HG03196 (cell line): Measurements from ENCODE around the gene PEMT.

Experiments
- ATAC-seq: cut with Tn5 transposase; IDR thresholded peaks from one replicate; pipeline ENCODE4 v1.9.1; 2021; ENCODE audit not compliant: unreplicated experiment

The PEMT gene

GRCh38 chr17:17537311-17538099 is 54.0 kb downstream of the PEMT start:
- no peak for ATAC-seq

- ATAC-seq = no peak
Observed at GRCh38 chr17:17536702-17537101, 54.8 kb downstream of the PEMT start.

DNA sequence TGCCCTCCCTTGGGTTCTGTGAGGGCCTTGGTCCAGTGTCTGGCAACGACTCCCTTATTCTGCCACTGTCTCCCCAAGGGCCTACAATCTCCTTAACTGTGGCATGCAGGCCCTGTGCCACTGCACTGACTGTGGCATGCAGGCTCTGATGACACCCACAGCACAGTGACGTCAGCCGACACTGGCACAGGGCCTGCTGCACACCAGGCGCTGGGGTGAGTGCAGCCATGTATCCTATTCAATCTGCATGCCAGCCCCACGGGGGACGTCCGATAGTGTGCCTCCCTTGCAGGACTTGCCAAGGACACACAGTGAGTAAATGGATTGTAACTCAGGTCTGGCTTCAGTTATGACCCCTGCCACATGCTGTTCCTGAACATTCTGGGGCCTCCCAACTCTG is 55.6 kb downstream of the PEMT start:
- ATAC-seq = no peak

GRCh38 chr17:17533901-17534441 is 57.5 kb downstream of the PEMT start:
- ATAC-seq = no peak

GRCh38 chr17:17532991-17533390 is 58.5 kb downstream of the PEMT start:
- ATAC-seq = no peak

DNA sequence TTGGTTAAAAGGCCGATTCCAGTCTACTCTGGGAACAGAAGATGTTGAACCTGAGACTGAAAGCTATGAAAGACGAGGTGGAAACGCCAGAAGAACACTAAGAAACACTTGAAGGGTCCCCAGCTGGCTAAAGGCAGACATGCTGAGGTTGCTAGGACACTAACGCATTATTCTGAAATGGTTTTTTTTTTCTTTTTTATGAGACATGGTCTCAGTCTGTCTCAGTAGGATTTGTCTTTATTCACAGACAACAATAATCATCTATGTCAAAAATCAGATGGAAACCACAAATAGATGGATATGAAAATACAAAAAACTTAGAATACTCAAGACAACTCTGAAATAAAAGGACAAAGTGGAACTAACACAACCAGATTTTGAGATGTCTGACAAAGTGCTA is 60.4 kb downstream of the PEMT start:
- ATAC-seq = no peak

DNA sequence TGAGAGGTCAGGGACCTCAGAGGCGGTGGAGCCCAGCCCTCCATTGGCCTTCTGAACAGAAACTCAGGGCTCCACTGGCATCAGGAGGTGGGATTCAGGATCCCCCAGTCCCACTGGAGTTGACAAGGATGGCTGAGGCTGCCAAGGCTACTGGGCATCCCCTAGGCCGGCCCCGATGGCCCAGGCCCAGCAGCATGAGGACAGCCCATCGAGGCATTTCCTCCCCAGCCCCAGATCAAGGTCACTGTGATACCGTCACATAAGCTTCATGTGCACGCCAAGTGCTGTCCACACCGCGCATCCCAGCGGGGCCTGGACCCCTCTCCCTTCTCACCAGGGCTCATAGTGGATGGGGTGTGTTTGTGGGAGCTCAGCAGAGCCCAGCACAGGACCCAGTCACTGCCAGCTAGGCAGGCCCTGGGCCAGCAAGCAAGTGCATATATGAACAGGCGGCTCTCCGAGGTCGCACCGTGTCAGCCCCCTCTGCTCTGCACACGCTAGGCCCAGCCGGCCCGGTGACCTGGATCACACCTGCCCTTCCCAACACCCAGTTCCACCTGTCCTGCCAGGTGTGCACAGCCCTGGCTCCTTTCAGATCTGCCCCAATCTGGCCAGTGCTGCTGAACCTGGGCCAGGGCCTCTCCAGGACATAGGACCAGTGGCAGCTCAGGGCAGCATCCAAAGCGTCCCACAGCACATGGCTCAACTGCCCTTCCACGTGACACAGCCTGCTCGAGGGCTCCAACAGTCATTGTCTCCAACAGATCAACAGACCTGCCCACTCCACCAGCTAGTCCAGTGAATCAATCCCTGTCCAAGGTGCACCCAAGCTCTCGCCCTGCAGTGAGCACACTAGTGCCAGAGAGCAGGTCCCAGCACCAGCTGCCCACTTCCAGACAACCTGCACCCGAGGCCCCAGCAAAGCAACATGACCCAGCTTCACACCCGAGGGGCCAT is 62.5 kb downstream of the PEMT start:
- no peak for ATAC-seq

DNA sequence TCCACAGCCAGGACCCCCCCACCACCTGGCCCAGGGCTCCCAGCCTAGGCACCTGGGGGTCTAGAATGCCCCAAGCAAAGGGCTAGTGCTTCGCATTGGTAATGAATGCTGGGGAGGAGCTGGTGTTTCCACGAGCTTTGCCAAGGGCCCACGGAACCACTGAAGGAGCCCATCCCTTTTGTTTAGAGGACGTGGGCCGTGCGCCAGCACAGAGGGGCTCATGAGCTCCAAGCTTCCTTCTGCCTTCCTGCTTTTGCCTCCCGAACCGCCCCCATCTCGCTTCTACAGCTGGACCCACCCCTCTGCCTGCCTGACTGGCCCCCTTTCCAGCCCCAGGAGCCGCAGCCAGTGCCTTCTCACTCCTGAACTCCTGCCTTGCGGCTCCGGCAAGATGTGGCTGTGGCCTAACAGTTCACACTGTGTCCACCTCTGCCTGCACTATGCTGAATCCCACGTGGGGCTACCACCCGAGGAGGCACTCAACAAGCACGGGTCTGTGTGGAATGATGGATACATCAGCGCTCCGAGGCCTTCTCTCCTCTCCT is 63.5 kb downstream of the PEMT start:
- no peak for ATAC-seq

- ATAC-seq = no peak
Observed at GRCh38 chr17:17527534-17527933, 64.0 kb downstream of the PEMT start.

DNA sequence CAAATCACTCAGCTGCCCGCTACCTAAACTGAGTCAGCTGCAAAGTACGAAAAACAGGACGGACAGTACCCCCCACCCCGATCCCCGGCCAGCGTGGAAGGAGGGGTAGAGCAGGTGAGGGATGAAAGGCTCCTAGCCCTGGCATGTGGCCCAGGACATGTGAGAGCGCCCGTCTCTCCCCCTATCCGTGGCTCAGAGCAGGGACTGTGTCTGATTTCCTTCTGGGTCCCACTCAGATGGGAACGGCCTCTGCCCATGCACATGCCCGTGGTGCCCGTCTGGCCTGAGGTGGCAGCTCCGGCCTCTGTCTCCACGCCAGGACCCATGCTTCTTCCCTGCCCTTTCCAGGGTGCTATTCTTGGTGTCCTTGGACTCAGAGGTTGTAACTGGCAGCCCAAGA is 65.1 kb downstream of the PEMT start:
- no peak for ATAC-seq

GRCh38 chr17:17525956-17526355 is 65.6 kb downstream of the PEMT start:
- no peak for ATAC-seq

- no peak for ATAC-seq
Observed at GRCh38 chr17:17525311-17525710, 66.2 kb downstream of the PEMT start.

DNA sequence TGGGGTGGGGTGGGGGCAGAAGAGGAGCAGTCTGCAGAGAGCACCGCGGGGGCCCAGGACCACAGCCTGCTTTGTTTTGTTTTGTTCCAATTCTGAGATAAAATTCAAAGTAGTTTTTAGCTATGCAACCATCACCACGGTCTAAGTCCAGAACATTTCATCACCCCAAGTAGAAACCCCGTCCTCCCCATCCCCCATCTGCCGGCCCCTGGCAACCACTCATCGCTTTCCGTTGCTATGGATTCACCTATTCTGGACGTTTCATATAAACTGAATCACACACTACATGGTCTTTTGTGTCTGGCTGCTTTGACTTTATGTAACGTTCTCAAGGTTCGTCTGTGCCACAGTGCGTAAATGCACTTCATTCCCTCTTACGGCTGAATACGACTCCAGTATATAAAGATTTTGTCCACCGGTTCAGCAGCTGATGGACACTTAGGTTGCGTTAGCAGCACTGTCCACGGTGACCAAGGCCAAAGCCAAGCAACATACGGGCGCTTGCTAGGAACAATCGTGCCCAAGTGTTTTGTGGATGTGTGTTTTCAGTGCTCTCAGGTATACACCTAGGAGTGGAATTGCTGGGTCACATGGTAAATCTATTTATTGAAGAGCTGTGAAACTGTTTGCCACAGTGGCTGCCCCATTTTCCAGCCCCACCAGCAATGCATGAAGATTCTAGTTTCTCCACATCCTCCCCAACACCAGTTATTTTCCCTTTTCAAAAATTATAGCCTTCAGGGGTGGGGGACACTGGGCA is 67.6 kb downstream of the PEMT start:
- ATAC-seq = no peak

GRCh38 chr17:17523001-17523730 is 68.3 kb downstream of the PEMT start:
- no peak for ATAC-seq

DNA sequence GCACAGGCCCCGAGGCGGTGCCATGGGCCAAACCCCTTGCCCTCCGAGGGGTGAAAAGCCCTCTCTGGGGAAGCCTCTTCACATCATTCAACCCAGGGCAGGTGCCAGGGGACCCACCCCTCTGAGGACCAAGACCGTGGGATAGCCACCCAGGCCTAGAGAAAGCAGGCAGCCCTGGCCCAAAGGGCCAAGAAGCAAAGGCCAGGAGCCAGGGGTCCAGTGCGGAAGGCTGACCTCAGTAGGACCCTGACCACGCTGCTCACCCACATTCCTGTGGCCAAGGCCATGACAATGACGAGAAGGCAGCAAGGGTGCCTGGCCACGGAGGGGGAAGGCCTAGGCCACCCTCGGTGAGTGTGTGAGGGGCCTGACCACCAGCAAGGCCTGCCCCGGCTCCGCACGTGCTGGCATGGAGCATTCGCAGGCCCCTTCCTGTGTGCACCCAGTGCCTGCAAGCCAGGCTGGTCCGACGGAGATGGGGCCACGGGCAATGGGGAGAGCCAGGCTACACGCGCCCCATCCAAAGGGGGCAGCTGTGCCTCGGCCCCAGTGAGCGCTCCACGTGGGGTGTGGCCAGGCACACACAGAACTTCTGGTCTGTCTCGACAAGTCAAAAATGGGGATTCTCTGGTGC is 70.8 kb downstream of the PEMT start:
- ATAC-seq = no peak

- no peak for ATAC-seq
Observed at GRCh38 chr17:17519886-17520285, 71.6 kb downstream of the PEMT start.

DNA sequence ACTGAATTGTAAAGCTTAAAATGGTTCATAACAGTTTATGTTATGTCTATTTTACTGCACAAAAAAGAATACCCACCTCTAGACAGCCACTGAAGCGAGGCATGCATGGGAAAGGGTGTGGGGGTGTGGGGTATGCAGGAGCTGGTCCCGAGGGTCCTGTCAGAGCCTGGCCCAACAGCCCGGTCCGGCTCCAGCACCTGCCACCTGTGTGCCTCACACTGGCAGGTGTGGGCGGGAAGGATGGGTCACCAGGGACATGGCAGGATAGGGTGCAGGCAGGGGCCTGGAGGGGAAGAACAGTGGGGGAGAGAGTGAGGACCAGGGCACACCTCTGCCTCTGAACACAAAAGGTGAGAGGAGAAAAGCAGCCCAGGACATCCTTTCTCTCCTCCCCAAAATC is 72.6 kb downstream of the PEMT start:
- no peak for ATAC-seq

DNA sequence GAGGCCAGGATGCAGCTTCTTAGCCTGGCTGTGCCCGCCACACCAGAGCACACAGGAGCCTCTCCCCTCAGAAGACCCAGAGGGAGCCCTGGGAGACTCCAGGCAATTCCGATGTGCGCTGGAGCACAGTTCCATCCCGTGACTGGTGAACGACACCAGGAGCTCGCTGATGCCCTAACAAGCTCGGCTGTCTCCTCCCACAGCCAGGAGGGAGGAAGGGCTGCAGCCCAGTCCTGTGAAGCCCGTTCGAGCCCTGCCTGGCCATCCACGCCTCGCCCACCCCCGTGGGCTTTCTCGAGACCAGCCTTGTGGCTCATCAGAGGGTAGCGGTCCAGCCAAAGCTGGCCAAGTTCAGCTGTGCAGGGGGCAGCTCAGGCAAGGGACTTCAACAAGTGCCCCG is 73.5 kb downstream of the PEMT start:
- no peak for ATAC-seq

- no peak for ATAC-seq
Observed at GRCh38 chr17:17516941-17517720, 74.4 kb downstream of the PEMT start.
